Brain microvascular endothelial cell (primary cell): ENCODE results near the gene CELA2B.
A peak's percentile ranks its signal among the peaks of the same experiment; 100 is the strongest.
"Not testable (repeated sequence)": the region's sequence is repeated elsewhere in the genome, so short reads cannot be mapped to it uniquely, and the experiment has no call there.

ENCODE experiments used
- DNase-seq: peaks from one replicate; pipeline ENCODE4 v3.0.0-alpha.2; 2020
- H3K27ac ChIP-seq: fragments of 250-450 bp; sonication (Bioruptor Pico); 2 replicates; pipeline ENCODE4 v1.5.1; 2020; ENCODE audit warnings: mild to moderate bottlenecking, moderate library complexity
- H3K27me3 ChIP-seq: fragments of 250-450 bp; sonication (Bioruptor Pico); replicated peaks from 2 replicates; pipeline ENCODE4 v1.5.1; 2020; ENCODE audit warnings: mild to moderate bottlenecking
- H3K36me3 ChIP-seq: fragments of 250-450 bp; sonication (Bioruptor Pico); replicated peaks from 2 replicates; pipeline ENCODE4 v1.5.1; 2020; ENCODE audit warnings: mild to moderate bottlenecking
- H3K4me3 ChIP-seq: 2 replicates; pipeline ENCODE4 v1.5.1; 2011; ENCODE audit warnings: low read depth, mild to moderate bottlenecking, control low read depth, low read length, moderate library complexity
- CTCF ChIP-seq: IDR thresholded peaks from 2 replicates; pipeline ENCODE4 v1.5.1; 2011; ENCODE audit warnings: low read depth, mild to moderate bottlenecking, moderate library complexity, low read length, control low read depth, inconsistent platforms; ENCODE audit errors: missing control alignments
- in situ Hi-C: cut with HindIII; loops from 2 replicates; pipeline ENCODE4 v1.10.0; 2017; ENCODE audit warnings: low sequenced_read_pairs, low pct_ligation_motif_present

CELA2B gene

GRCh38 chr1:15475752-15476314 is at the start of gene CELA2B:
Gene CELA2B, plus strand, starts transcription at chr1:15476104. Its CDS starts 22 bp downstream, at chr1:15476126.
- Histone ChIP-seq H3K4me3 (no peak within 1 kb of the TSS), H3K27me3 (no peaks in the 10 kb centered on the region), H3K36me3 (no peaks in the 10 kb centered on the region), H3K27ac (no peak within 1 kb of the TSS)
- DNase-seq: no peak
- in situ Hi-C loops: no loop called here
- TF ChIP-seq CTCF: no peak

GRCh38 chr1:15426492-15427279 is 49.2 kb upstream of the CELA2B start:
- peak; percentile 3 for TF ChIP-seq CTCF
- in situ Hi-C loops: no loop called here
- Histone ChIP-seq H3K27ac (no peak overlapping the region), H3K27me3 (no peaks in the 10 kb centered on the region), H3K4me3 (no peak overlapping the region), H3K36me3 (no peaks in the 10 kb centered on the region)
- DNase-seq: no peak

GRCh38 chr1:15427280-15427666 is 48.6 kb upstream of the CELA2B start:
- no peak for DNase-seq
- in situ Hi-C loops: no loop called here
- Histone ChIP-seq H3K36me3 (no peaks in the 10 kb centered on the region), H3K4me3 (no peak overlapping the region), H3K27ac (no peak overlapping the region), H3K27me3 (no peaks in the 10 kb centered on the region)
- TF ChIP-seq CTCF: no peak

- in situ Hi-C loops, DNase-seq, H3K27ac ChIP-seq, H3K36me3 ChIP-seq, H3K27me3 ChIP-seq, H3K4me3 ChIP-seq: not testable (repeated sequence)
These were observed 47.7 kb upstream of the CELA2B start for GRCh38 chr1:15428252-15428651.

GRCh38 chr1:15428815-15429435 is 47.0 kb upstream of the CELA2B start:
- H3K27ac ChIP-seq: no peak overlapping the region

More at GRCh38 chr1:15428815-15429435, 47.0 kb upstream of the CELA2B start:
- TF ChIP-seq CTCF: no peak
- H3K4me3 ChIP-seq: no peak overlapping the region
- in situ Hi-C loops: no loop called here
- no peaks in the 10 kb centered on the region for H3K27me3 ChIP-seq
- H3K36me3 ChIP-seq: no peaks in the 10 kb centered on the region
- no peak for DNase-seq
